Endodermal cell (in vitro differentiated cells): Measurements from ENCODE around the gene GATB. TPM values are rescaled to one million over a fixed set of nuclear protein-coding genes. Genes with fewer than 3 reads are reported as not detected.

Experiments
- DNase-seq: peaks from one replicate; pipeline ENCODE4 v3.0.0-alpha.2; 2017
- H3K27ac ChIP-seq: 2 replicates; pipeline ENCODE4 v1.5.1; 2013; ENCODE audit warnings: mild to moderate bottlenecking, low read depth, low read length, moderate library complexity
- H3K27me3 ChIP-seq: 2 replicates; pipeline ENCODE4 v1.6.1; 2013; ENCODE audit warnings: mild to moderate bottlenecking, low read length, moderate library complexity; ENCODE audit not compliant: insufficient read depth, control insufficient read depth, poor library complexity, severe bottlenecking
- H3K36me3 ChIP-seq: 2 replicates; pipeline ENCODE4 v1.7.0; 2013; ENCODE audit warnings: mild to moderate bottlenecking, low read length, moderate library complexity; ENCODE audit not compliant: control insufficient read depth, insufficient read depth
- H3K4me1 ChIP-seq: one replicate; pipeline ENCODE4 v1.7.0; 2013; ENCODE audit warnings: low read length; ENCODE audit not compliant: control insufficient read depth, insufficient read depth
- H3K4me3 ChIP-seq: 2 replicates; pipeline ENCODE4 v1.5.1; 2013; ENCODE audit warnings: mild to moderate bottlenecking, low read length, moderate library complexity
- H3K9ac ChIP-seq: 2 replicates; pipeline ENCODE4 v1.6.1; 2013; ENCODE audit warnings: mild to moderate bottlenecking, low read length, moderate library complexity; ENCODE audit not compliant: poor library complexity, severe bottlenecking; ENCODE audit errors: extremely low read depth
- H3K9me3 ChIP-seq: 2 replicates; pipeline ENCODE4 v1.6.1; 2013; ENCODE audit warnings: mild to moderate bottlenecking, low read length, moderate library complexity; ENCODE audit not compliant: control insufficient read depth
- H3K27ac Mint-ChIP-seq: 2 replicates; pipeline ENCODE4 v1.8.0; 2020; ENCODE audit warnings: mixed read lengths
- H3K27me3 Mint-ChIP-seq: 2 replicates; pipeline ENCODE4 v1.8.0; 2021; ENCODE audit warnings: mild to moderate bottlenecking, mixed read lengths; ENCODE audit not compliant: insufficient read depth
- H3K36me3 Mint-ChIP-seq: 2 replicates; pipeline ENCODE4 v1.8.0; 2020; ENCODE audit warnings: low read depth, mixed read lengths
- H3K4me1 Mint-ChIP-seq: 2 replicates; pipeline ENCODE4 v1.8.0; 2020; ENCODE audit warnings: mixed read lengths
- H3K4me3 Mint-ChIP-seq: 2 replicates; pipeline ENCODE4 v1.8.0; 2020; ENCODE audit warnings: mild to moderate bottlenecking, moderate library complexity, mixed read lengths
- H3K9me3 Mint-ChIP-seq: 2 replicates; pipeline ENCODE4 v1.8.0; 2020; ENCODE audit warnings: mild to moderate bottlenecking, mixed read lengths
- WGBS, 2 experiments: methylation state at CpG; one replicate each; pipeline versions ENCODE4 v1.1.5 to v1.1.7; 2013; ENCODE audit warnings: missing lambda C conversion rate in 2 of 2, mixed read lengths in 1 of 2; ENCODE audit not compliant: insufficient coverage in 1 of 2, insufficient read length in 1 of 2; 5-methylcytosine and 5-hydroxymethylcytosine counted together
- total RNA-seq, 2 donors: library from RNA; stranded (reverse); fragmentation: NEBNext Ultra II Directional in 1 of 2; extraction: Animal tissue kit (Norgen Biotek cat#: 25700) in 1 of 2; gene quantifications; 2 replicates in 1 of 2; 3 replicates in 1 of 2; pipeline ENCODE4 v1.2.1, GENCODE V29; 2021
- TF ChIP-seq, protein P1 (sequence below): fragments of 200-600 bp; sonication (generic); conservative IDR thresholded peaks from 2 replicates; pipeline ENCODE4 v1.5.0; 2021; ENCODE audit warnings: antibody characterized with exemption, mild to moderate bottlenecking

Gene GATB
- total RNA-seq, 2 donors from 2014 or later = 18.3 to 20.5 TPM

DNA sequence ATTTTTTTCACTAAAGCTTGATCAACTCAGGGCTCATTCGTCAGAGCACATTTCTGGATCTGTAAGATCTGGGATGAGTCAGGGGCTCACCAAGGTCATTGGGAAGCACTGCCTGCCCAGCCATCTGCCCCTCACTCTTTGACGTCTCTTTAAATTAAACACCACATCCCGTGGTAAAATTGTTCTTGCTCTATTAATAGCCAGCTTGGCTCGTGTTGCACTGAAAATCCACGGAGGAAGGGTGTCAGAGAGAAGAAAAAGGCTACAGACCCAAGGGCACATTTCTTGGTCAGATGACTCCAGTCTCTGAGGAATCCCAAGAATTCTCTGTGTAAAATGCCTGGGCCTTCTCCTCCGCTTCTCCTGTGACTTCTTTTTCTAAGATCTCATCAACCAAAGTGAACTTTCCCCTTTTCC lies 45.7 kb upstream of the GATB start:
- Mint-ChIP-seq H3K4me1 (peaks cover 2% of the 10 kb centered on the region), H3K36me3 (no peaks in the 10 kb centered on the region), H3K27ac (no peak overlapping the region), H3K9me3 (peaks cover 9% of the 10 kb centered on the region), H3K27me3 (peaks cover 2% of the 10 kb centered on the region), H3K4me3 (no peak overlapping the region)
- H3K27me3 ChIP-seq = no peaks in the 10 kb centered on the region
- H3K9me3 ChIP-seq = no peaks in the 10 kb centered on the region
- TF ChIP-seq, protein P1, sequence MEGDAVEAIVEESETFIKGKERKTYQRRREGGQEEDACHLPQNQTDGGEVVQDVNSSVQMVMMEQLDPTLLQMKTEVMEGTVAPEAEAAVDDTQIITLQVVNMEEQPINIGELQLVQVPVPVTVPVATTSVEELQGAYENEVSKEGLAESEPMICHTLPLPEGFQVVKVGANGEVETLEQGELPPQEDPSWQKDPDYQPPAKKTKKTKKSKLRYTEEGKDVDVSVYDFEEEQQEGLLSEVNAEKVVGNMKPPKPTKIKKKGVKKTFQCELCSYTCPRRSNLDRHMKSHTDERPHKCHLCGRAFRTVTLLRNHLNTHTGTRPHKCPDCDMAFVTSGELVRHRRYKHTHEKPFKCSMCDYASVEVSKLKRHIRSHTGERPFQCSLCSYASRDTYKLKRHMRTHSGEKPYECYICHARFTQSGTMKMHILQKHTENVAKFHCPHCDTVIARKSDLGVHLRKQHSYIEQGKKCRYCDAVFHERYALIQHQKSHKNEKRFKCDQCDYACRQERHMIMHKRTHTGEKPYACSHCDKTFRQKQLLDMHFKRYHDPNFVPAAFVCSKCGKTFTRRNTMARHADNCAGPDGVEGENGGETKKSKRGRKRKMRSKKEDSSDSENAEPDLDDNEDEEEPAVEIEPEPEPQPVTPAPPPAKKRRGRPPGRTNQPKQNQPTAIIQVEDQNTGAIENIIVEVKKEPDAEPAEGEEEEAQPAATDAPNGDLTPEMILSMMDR = no peak
- no peak overlapping the region for H3K9ac ChIP-seq
- H3K36me3 ChIP-seq = no peaks in the 10 kb centered on the region
- no peaks in the 10 kb centered on the region for H3K4me1 ChIP-seq
- 60 to 74% methylated on average over 6 of the region's 6 CpGs for WGBS, 2 experiments
- peak; percentile 44 for DNase-seq
- no peak overlapping the region for H3K4me3 ChIP-seq
- H3K27ac ChIP-seq = no peak overlapping the region

DNA sequence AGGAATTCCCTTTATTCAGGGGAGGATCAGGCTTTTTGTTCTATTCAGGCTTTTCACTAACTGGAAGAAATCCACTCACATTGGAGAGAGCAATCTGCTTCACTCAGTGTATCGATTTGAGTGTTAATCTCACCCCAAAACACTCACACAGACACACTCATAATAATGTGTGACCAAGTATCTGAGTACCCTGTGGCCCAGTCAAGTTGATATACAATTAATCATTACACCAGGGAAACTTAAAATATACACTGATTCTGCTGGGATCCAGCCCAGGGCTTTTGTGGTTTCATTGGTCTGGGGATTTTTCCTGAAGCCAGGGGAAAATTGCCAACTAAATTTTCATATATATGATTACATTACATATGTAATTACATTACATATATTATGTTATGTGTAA lies 44.0 kb upstream of the GATB start:
- no peak for DNase-seq
- Mint-ChIP-seq H3K36me3 (no peaks in the 10 kb centered on the region), H3K27ac (no peak overlapping the region), H3K9me3 (no peaks in the 10 kb centered on the region), H3K27me3 (peaks cover 2% of the 10 kb centered on the region), H3K4me3 (no peak overlapping the region), H3K4me1 (peaks cover 2% of the 10 kb centered on the region)
- TF ChIP-seq, protein P1 = no peak
- Histone ChIP-seq H3K27ac (no peak overlapping the region), H3K9me3 (no peaks in the 10 kb centered on the region), H3K4me1 (no peaks in the 10 kb centered on the region), H3K4me3 (no peak overlapping the region), H3K36me3 (no peaks in the 10 kb centered on the region), H3K27me3 (no peaks in the 10 kb centered on the region), H3K9ac (no peak overlapping the region)
- 67 to 88% methylated on average over 1 of the region's 1 CpG for WGBS, 2 experiments

DNA sequence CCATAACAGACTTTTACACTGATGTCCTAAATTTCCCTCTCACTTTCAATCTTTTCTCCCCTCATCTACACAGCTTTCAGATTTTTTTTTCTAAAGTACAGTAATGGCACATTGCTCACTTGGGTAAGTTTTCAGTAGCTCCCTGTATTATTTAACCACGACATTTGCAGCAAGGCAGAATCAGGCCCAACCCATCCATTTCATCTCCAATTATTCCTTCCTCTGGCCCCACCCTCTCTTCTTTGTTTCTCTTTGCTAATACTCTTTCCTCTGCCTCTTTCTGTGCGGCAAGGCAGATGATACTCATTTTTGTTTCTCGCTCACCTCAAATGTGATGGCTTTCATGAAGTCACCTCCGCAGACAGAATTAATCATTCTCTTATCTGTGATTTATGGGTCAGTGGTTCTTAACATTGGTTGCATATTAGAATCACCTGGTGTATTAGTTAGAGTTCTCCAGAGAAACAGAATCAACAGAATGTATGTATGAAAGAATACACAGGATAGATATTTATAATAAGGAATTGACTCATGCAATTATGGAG lies 43.4 kb upstream of the GATB start:
- 92% methylated on average over 2 to 4 of the region's 4 CpGs for WGBS, 2 experiments
- Mint-ChIP-seq H3K27ac (no peak overlapping the region), H3K36me3 (no peaks in the 10 kb centered on the region), H3K4me1 (peaks cover 9% of the 10 kb centered on the region), H3K4me3 (no peak overlapping the region), H3K27me3 (no peaks in the 10 kb centered on the region), H3K9me3 (no peaks in the 10 kb centered on the region)
- H3K4me3 ChIP-seq = no peak overlapping the region
- no peaks in the 10 kb centered on the region for H3K27me3 ChIP-seq
- H3K36me3 ChIP-seq = no peaks in the 10 kb centered on the region
- no peaks in the 10 kb centered on the region for H3K9me3 ChIP-seq
- H3K27ac ChIP-seq = no peak overlapping the region
- TF ChIP-seq, protein P1 = no peak
- no peak for DNase-seq
- H3K4me1 ChIP-seq = no peaks in the 10 kb centered on the region
- H3K9ac ChIP-seq = no peak overlapping the region
